Measurements from ENCODE around the gene PTPN22.

Gene PTPN22

DNA sequence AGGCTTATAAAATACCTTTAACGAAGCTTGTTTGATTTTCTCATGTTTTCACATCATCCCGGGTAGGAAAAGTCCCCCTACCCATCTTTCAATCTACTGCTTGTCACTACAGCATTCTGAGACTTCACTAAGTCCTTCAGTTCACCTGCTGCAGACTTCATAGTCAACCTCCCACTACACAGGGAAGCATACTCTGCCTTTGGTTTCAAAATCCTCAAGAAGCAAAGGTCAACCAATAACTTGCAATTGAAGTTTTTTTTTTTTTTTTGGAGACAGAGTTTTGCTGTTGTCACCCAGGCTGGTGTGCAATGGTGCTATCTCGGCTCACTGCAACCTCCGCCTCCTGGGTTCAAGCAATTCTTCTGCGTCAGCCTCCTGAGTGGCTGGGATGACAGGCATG, 4.7 kb upstream of the PTPN22 start:
- Histone ChIP-seq H3K4me1 (ENCODE audit: control insufficient read depth, insufficient read depth, low read length) (no peaks in the 10 kb centered on the region), H3K9ac (ENCODE audit: low read length) (no peak overlapping the region), H3K27ac (ENCODE audit: low read depth, low read length) (no peak overlapping the region), H3K27me3 (ENCODE audit: control insufficient read depth, insufficient read depth, low read length) (no peaks in the 10 kb centered on the region), H3K4me3 (ENCODE audit: low read length) (no peak overlapping the region), H3K36me3 (ENCODE audit: control insufficient read depth, insufficient read depth, low read length) (no peaks in the 10 kb centered on the region)

DNA sequence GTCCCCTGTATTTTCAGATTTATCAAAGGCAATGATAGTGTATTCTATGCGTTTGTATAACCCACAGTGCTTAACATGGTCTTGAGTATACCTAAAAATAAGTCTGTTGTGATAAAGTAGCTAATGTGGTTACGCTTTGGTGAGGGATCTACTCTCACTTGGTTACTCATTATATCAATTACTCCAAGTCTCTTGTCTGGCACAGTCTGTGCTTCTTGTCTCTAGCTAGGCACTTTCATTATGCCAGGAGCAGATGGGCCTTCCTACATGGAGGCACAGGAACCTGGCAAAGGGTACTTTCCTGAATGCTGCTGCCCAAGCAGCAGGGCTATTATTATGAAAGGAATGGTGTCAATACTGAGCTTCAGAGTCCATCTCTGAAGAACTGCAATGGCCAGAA, 4.2 kb upstream of the PTPN22 start:
- Histone ChIP-seq H3K27me3 (ENCODE audit: control insufficient read depth, insufficient read depth, low read length) (no peaks in the 10 kb centered on the region), H3K27ac (ENCODE audit: low read depth, low read length) (no peak overlapping the region), H3K4me3 (ENCODE audit: low read length) (no peak overlapping the region), H3K9ac (ENCODE audit: low read length) (no peak overlapping the region), H3K36me3 (ENCODE audit: control insufficient read depth, insufficient read depth, low read length) (no peaks in the 10 kb centered on the region), H3K4me1 (ENCODE audit: control insufficient read depth, insufficient read depth, low read length) (no peaks in the 10 kb centered on the region)

DNA sequence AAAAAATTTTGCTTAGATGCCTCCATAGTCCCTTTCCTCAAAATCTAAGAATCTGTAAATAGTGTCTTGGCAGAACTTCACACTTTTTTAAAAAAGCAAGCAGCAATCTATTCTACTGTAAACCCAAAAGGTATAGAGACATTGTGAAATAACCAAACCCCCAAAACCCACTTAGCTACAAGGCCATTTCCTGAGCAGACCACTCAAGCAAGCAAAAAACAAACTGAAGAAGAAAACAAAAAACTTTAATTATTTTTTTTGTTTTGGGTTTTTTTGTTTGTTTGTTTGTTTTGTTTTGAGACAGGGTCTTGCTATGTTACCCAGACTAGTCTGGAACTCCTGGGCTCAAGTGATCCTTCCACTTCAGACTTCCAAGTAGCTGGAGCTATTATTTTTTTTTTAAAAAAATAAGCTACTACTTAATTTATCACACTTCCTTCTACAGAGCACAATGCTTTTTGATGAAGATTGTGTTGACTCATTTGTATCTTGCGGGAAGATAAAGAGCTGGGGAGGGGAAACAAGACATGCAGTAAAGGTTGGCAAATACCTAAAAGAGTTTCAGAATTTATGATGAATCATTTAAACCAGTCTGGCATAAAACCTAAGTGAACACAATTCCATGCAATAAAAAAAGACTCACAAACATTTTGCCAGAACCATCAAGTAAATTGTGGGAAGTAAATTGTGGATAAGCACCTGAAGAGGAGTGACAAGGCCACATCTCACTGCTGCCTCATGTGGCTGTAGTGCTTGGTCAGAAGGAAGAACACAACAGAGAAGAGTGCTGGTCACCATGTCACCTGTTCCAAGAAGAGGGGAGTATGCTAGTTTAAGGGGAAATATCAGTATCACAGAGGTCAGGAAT, 2.7 kb upstream of the PTPN22 start:
- Histone ChIP-seq H3K4me3 (ENCODE audit: low read length) (no peak overlapping the region), H3K36me3 (ENCODE audit: control insufficient read depth, insufficient read depth, low read length) (no peaks in the 10 kb centered on the region), H3K4me1 (ENCODE audit: control insufficient read depth, insufficient read depth, low read length) (no peaks in the 10 kb centered on the region), H3K9ac (ENCODE audit: low read length) (no peak overlapping the region), H3K27me3 (ENCODE audit: control insufficient read depth, insufficient read depth, low read length) (no peaks in the 10 kb centered on the region), H3K27ac (ENCODE audit: low read depth, low read length) (no peak overlapping the region)

DNA sequence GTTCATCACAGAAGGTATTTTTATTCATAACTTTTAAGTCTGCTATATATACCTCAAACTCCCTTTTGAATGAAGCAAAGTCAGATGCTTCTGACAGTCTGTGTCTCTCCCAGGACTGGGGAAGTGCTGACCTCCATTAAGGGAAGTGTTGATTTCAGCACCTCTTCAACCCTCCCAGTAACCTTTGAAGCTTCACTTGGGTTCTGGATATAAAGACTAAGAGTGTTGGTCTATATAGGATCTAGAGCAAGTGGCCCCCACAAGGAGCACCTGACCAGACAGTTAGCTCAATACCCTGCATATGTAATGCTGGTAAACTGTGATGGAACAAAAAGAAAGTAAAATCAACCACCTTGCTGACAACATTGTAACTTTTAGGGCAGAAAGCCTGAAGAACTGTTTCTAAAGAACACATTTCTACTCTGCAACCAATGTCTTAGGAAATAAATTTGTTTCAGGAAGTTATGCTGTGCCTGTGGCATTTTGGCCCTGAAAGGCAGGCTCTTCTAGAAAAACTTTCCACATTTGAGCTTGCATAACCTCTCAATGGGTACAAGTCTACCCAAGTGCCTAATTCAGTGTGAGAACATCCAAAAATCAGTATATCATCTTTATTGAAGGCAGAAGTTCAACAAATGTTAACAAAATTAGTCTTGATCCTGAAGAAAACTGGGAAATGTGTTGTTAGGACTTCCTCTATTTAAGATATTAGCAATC, 865 bp upstream of the PTPN22 start:
- no peaks in the 10 kb centered on the region for H3K27me3 ChIP-seq (ENCODE audit: control insufficient read depth, insufficient read depth, low read length)
- no peak overlapping the region for H3K27ac ChIP-seq (ENCODE audit: low read depth, low read length)
- H3K4me1 ChIP-seq (ENCODE audit: control insufficient read depth, insufficient read depth, low read length): no peaks in the 10 kb centered on the region
- no peak overlapping the region for H3K4me3 ChIP-seq (ENCODE audit: low read length)
- no peak overlapping the region for H3K9ac ChIP-seq (ENCODE audit: low read length)
- no peaks in the 10 kb centered on the region for H3K36me3 ChIP-seq (ENCODE audit: control insufficient read depth, insufficient read depth, low read length)

DNA sequence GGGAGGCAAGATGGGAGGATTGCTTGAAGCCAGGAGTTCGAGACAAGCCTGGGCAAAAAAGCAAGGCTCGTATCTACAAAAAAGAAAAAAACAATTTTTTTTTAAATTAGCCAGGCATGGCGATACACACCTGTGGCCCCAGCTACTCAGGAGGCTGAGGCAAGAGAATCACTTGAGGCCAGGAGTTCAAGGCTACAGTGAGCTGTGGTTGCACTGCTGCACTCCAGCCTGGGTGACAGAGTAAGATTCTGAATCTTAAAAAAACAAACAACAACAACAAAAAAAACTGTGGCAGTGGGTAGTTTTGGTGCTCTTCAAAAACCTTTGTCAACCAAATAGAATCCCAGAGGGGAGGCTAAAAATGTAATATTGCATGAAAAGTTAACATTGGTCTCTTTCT, 734 bp downstream of the PTPN22 start:
- no peaks in the 10 kb centered on the region for H3K4me1 ChIP-seq (ENCODE audit: control insufficient read depth, insufficient read depth, low read length)
- H3K9ac ChIP-seq (ENCODE audit: low read length): no peak overlapping the region
- no peak overlapping the region for H3K27ac ChIP-seq (ENCODE audit: low read depth, low read length)
- H3K27me3 ChIP-seq (ENCODE audit: control insufficient read depth, insufficient read depth, low read length): no peaks in the 10 kb centered on the region
- no peaks in the 10 kb centered on the region for H3K36me3 ChIP-seq (ENCODE audit: control insufficient read depth, insufficient read depth, low read length)
- no peak overlapping the region for H3K4me3 ChIP-seq (ENCODE audit: low read length)

DNA sequence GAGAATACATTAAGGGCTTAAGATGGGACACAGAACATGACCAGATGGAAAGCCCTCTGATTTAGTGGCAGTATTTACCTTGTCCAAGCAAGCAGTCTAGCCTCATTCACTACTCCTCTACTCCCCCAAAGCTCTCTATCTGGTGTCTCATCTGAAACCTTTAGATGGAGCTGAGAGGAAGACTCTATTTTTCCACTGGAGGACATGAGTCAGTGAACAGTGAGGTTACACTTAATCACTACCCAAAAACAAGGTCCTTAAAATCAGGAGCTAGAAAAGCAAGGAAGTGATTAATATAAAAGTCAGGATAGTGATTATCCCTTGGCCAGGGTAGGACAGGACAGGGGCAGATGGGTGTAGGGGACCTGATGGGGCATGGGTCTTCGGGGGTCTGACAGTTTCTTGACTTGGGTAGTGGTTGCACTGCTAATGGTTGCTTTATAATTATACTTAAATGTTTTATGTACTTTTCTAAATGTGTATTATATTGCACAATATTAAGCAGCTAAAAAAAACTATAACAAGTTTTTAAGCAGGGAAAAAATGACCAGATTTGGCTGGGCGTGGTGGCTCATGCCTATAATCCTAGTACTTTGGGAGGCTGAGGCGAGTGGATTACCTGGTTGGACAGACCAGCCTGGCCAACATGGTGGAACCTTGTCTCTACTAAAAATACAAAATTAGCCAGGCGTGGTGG, 3.0 kb downstream of the PTPN22 start:
- Histone ChIP-seq H3K9ac (ENCODE audit: low read length) (no peak overlapping the region), H3K4me3 (ENCODE audit: low read length) (no peak overlapping the region), H3K27ac (ENCODE audit: low read depth, low read length) (no peak overlapping the region), H3K27me3 (ENCODE audit: control insufficient read depth, insufficient read depth, low read length) (no peaks in the 10 kb centered on the region), H3K36me3 (ENCODE audit: control insufficient read depth, insufficient read depth, low read length) (no peaks in the 10 kb centered on the region), H3K4me1 (ENCODE audit: control insufficient read depth, insufficient read depth, low read length) (no peaks in the 10 kb centered on the region)

DNA sequence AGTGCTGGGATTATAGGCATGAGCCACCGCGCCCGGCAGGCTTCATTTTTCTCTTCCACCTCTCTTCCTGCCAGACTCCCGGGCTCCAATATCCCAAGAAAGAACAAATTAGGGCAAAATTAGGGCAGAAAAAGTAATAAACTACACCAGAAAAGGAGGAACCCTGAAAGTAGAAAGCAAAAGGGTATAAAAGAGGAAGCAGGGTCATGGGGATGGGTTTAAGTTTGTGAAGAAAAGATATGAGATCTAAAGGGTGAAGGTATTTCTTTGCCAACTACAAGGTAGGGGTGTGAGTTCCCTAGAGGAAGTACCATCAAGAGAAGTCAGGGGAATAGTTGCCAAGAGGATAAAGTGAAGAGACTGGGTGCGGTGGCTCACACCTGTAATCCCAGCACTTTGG, 9.9 kb downstream of the PTPN22 start:
- Histone ChIP-seq H3K27ac (ENCODE audit: low read depth, low read length) (no peak overlapping the region), H3K4me3 (ENCODE audit: low read length) (no peak overlapping the region), H3K4me1 (ENCODE audit: control insufficient read depth, insufficient read depth, low read length) (no peaks in the 10 kb centered on the region), H3K27me3 (ENCODE audit: control insufficient read depth, insufficient read depth, low read length) (no peaks in the 10 kb centered on the region), H3K36me3 (ENCODE audit: control insufficient read depth, insufficient read depth, low read length) (no peaks in the 10 kb centered on the region), H3K9ac (ENCODE audit: low read length) (no peak overlapping the region)

DNA sequence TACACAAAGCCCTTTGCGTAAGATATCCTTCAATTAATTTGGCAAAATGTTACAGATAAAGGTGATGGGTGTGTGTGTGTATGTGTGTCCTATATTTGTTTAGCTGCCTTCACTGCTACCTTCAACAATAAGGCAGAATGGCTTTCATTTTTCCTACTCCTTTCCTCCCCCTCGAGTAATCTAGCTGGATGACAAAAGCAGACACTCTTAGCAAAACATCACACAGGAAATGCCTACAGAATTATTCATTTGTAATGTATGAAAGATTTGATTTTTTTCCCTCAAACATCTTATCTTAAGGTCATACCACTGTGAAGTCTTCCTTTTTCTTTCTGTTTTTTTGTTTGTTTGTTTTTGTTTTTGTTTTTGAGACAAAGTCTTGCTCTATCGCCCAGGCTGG, 10.6 kb downstream of the PTPN22 start:
- H3K4me1 ChIP-seq (ENCODE audit: control insufficient read depth, insufficient read depth, low read length): no peaks in the 10 kb centered on the region
- H3K27me3 ChIP-seq (ENCODE audit: control insufficient read depth, insufficient read depth, low read length): no peaks in the 10 kb centered on the region
- H3K9ac ChIP-seq (ENCODE audit: low read length): no peak overlapping the region
- no peak overlapping the region for H3K27ac ChIP-seq (ENCODE audit: low read depth, low read length)
- no peaks in the 10 kb centered on the region for H3K36me3 ChIP-seq (ENCODE audit: control insufficient read depth, insufficient read depth, low read length)
- H3K4me3 ChIP-seq (ENCODE audit: low read length): no peak overlapping the region

DNA sequence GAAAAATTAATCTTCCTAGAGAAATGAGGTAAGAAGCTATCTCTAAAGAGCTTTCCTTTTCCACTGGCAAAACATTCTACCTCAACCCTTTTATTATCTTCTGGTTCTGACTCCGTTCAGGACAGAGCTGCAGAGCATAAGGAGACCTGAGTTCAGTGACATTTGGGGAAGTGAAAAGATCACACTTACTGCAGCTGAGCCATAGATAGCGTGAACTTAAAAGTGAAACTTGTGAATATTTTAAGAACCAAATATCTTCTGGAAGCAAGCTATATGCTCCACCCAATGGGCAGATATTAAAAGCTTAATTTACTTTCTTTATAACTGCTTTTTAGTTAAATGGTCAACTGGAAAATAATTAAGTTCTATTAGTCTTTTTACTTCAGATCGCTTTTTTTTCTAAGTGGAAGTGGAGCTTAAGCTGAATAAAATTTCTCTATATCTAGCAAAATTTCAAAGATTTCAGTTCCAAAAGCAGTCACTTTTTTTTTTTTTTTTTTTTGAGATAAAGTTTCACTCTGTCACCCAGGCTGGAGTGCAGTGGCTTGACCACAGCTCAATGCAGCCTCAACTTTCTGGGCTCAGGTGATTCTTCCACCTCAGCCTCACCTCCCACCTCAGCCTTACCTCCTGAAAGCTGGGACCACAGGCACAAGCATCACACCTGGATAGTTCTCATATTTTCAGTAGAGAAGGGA, 11.9 kb downstream of the PTPN22 start:
- H3K4me3 ChIP-seq (ENCODE audit: low read length): no peak overlapping the region
- no peaks in the 10 kb centered on the region for H3K27me3 ChIP-seq (ENCODE audit: control insufficient read depth, insufficient read depth, low read length)
- no peaks in the 10 kb centered on the region for H3K4me1 ChIP-seq (ENCODE audit: control insufficient read depth, insufficient read depth, low read length)
- no peaks in the 10 kb centered on the region for H3K36me3 ChIP-seq (ENCODE audit: control insufficient read depth, insufficient read depth, low read length)
- no peak overlapping the region for H3K27ac ChIP-seq (ENCODE audit: low read depth, low read length)
- no peak overlapping the region for H3K9ac ChIP-seq (ENCODE audit: low read length)

DNA sequence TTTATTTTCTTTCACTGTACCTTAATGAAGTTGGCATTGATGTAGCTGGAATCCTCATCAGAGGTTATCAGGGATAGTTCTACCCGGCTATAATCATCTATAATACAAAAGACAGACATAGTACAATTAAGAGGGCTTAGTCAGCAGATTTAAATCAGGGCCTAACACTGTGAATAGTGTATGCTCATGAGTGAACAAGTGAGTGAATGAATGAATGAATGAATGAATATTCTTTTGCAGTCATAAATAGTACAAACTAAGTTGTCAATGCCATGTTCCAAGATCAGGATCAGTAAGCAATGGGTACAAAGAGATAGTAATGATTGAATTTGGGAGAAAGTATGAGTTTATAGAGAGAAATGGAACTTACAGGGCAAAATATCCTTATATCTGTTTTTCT, 12.5 kb downstream of the PTPN22 start:
- Histone ChIP-seq H3K27ac (ENCODE audit: low read depth, low read length) (no peak overlapping the region), H3K27me3 (ENCODE audit: control insufficient read depth, insufficient read depth, low read length) (no peaks in the 10 kb centered on the region), H3K9ac (ENCODE audit: low read length) (no peak overlapping the region), H3K4me1 (ENCODE audit: control insufficient read depth, insufficient read depth, low read length) (no peaks in the 10 kb centered on the region), H3K36me3 (ENCODE audit: control insufficient read depth, insufficient read depth, low read length) (no peaks in the 10 kb centered on the region), H3K4me3 (ENCODE audit: low read length) (no peak overlapping the region)

DNA sequence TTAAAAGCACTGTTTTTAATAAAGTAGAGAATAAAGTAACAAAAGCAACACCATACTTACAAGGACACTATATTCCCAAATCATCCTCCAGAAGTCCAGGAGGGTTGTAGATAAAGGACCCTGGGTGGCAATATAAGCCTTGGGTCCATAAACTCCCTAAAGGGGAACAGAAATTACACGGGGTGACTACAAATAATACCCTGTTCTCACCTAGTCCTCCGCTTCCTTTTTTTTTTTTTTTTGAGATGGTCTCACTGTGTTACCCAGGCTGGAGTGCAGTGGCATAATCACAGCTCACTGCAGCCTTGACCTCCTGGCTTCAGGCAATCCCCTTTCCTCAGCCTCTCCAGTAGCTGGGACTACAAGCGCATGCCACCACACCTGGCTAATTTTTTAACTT, 13.1 kb downstream of the PTPN22 start:
- H3K27ac ChIP-seq (ENCODE audit: low read depth, low read length): no peak overlapping the region
- no peaks in the 10 kb centered on the region for H3K36me3 ChIP-seq (ENCODE audit: control insufficient read depth, insufficient read depth, low read length)
- no peak overlapping the region for H3K4me3 ChIP-seq (ENCODE audit: low read length)

DNA sequence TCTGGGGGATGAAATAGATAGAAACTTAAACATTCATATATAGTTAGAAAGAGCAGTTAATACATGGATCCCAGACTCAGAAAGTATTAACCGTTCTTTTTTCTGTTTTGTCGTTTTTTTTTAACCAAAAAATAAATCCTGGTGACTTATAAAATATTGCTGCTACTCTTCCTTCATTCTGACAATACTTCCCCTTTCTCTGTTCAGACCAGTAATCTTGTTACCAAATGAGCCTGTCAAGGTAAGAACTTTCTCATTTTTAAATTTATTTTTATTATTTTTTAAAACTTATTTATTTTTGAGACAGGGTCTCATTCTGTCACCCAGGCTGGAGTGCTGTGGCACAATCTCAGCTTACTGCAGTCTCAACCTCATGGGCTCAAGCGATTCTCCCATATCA, 13.7 kb downstream of the PTPN22 start:
- H3K27ac ChIP-seq (ENCODE audit: low read depth, low read length): no peak overlapping the region
- no peak overlapping the region for H3K4me3 ChIP-seq (ENCODE audit: low read length)
- H3K36me3 ChIP-seq (ENCODE audit: control insufficient read depth, insufficient read depth, low read length): no peaks in the 10 kb centered on the region
- H3K27me3 ChIP-seq (ENCODE audit: control insufficient read depth, insufficient read depth, low read length): no peaks in the 10 kb centered on the region
- no peak overlapping the region for H3K9ac ChIP-seq (ENCODE audit: low read length)
- H3K4me1 ChIP-seq (ENCODE audit: control insufficient read depth, insufficient read depth, low read length): no peaks in the 10 kb centered on the region

More for the DNA sequence above, 13.1 kb downstream of the PTPN22 start:
- no peaks in the 10 kb centered on the region for H3K4me1 ChIP-seq (ENCODE audit: control insufficient read depth, insufficient read depth, low read length)
- no peaks in the 10 kb centered on the region for H3K27me3 ChIP-seq (ENCODE audit: control insufficient read depth, insufficient read depth, low read length)
- no peak overlapping the region for H3K9ac ChIP-seq (ENCODE audit: low read length)
